ENCODE results near the gene GRIA2.

GRIA2 gene

DNA sequence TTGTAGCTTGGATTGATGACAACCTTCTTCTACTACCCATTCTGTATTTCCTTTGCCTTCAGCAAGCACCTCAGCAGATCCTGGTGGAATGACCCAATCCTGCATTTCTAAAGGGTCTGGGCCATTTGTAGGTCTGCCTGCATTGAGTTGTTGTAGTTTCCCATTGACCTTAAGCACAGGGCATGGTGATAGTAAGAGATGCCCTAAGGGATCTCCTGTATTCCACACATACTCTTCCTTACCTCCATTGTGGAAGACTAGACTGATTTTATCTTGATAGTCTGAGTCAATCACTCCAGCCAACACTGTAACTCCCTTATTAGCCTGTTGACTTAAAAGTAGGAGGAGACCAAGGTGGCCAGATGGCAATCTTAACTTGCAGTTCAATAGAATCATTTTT is 184.5 kb downstream of the GRIA2 start:
- Histone ChIP-seq H3K4me1 (ENCODE audit: control extremely low read depth in 1 of 4, control insufficient read depth in 4 of 4, insufficient read depth in 4 of 4, low read length in 3 of 4) (no peaks in the 10 kb centered on the region), H3K27me3 (replicated peaks in 2 of 5; ENCODE audit: control insufficient read depth in 4 of 5, insufficient read depth in 5 of 5, low read length in 4 of 5) (no peaks in the 10 kb centered on the region), H3K27ac (ENCODE audit: insufficient read depth in 1 of 2, low read depth in 1 of 2, low read length in 2 of 2, poor library complexity in 1 of 2, severe bottlenecking in 2 of 2) (no peak overlapping the region), H3K36me3 (ENCODE audit: control insufficient read depth in 4 of 4, insufficient read depth in 4 of 4, low read length in 3 of 4) (no peaks in the 10 kb centered on the region), H3K9me3 (ENCODE audit: control extremely low read depth in 1 of 5, control insufficient read depth in 4 of 5, insufficient read depth in 2 of 5, low read depth in 1 of 5, low read length in 4 of 5) (peaks cover 0 to 2% (median 0%) of the 10 kb centered on the region in 5 experiments), H3K4me3 (ENCODE audit: control insufficient read depth in 1 of 7, extremely low read depth in 1 of 7, insufficient read depth in 4 of 7, low read depth in 2 of 7, low read length in 6 of 7) (no peak overlapping the region)
- ChIA-PET CTCF (no interaction called here), POLR2A (no interaction called here)
- no peak for DNase-seq

Measured in common myeloid progenitor, CD34-positive (primary cell).